ENCODE results near the gene NKX2-4.
A peak's percentile ranks its signal among the peaks of the same experiment; 100 is the strongest.
"Not testable (repeated sequence)": the region's sequence is repeated elsewhere in the genome, so short reads cannot be mapped to it uniquely, and the experiment has no call there.

The NKX2-4 gene

GRCh38 chr20:21397341-21398108 lies at the start of gene NKX2-4:
TSS of gene NKX2-4 (minus strand) at chr20:21397526. CDS start at chr20:21397399, 127 bp downstream.
- DNase-seq (ENCODE audit: low spot score) = no peak

- no peak for DNase-seq (ENCODE audit: low spot score)
Observed at GRCh38 chr20:21437816-21438215, 40.5 kb upstream of the NKX2-4 start.

GRCh38 chr20:21437248-21437647 lies 39.9 kb upstream of the NKX2-4 start:
- DNase-seq (ENCODE audit: low spot score) = no peak

GRCh38 chr20:21436205-21436604 lies 38.9 kb upstream of the NKX2-4 start:
- DNase-seq (ENCODE audit: low spot score) = no peak

- no peak for DNase-seq (ENCODE audit: low spot score)
Observed at GRCh38 chr20:21435576-21435975, 38.2 kb upstream of the NKX2-4 start.

- no peak for DNase-seq (ENCODE audit: low spot score)
Observed at GRCh38 chr20:21433329-21433890, 36.1 kb upstream of the NKX2-4 start.

- no peak for DNase-seq (ENCODE audit: low spot score)
Observed at GRCh38 chr20:21432911-21433310, 35.6 kb upstream of the NKX2-4 start.

GRCh38 chr20:21430020-21430419 lies 32.7 kb upstream of the NKX2-4 start:
- no peak for DNase-seq (ENCODE audit: low spot score)

- DNase-seq (ENCODE audit: low spot score) = no peak
Observed at GRCh38 chr20:21424846-21425245, 27.5 kb upstream of the NKX2-4 start.

GRCh38 chr20:21423712-21424111 lies 26.4 kb upstream of the NKX2-4 start:
- not testable (repeated sequence) for DNase-seq (ENCODE audit: low spot score)

GRCh38 chr20:21421601-21422236 lies 24.4 kb upstream of the NKX2-4 start:
- no peak for DNase-seq (ENCODE audit: low spot score)

- not testable (repeated sequence) for DNase-seq (ENCODE audit: low spot score)
Observed at GRCh38 chr20:21419147-21419546, 21.8 kb upstream of the NKX2-4 start.

GRCh38 chr20:21413996-21414395 lies 16.7 kb upstream of the NKX2-4 start:
- not testable (repeated sequence) for DNase-seq (ENCODE audit: low spot score)

GRCh38 chr20:21411725-21412124 lies 14.4 kb upstream of the NKX2-4 start:
- no peak for DNase-seq (ENCODE audit: low spot score)

- DNase-seq (ENCODE audit: low spot score) = no peak
Observed at GRCh38 chr20:21399005-21399475, 1.7 kb upstream of the NKX2-4 start.

GRCh38 chr20:21398109-21399004 lies 1.0 kb upstream of the NKX2-4 start:
- DNase-seq (ENCODE audit: low spot score) = no peak

- DNase-seq (ENCODE audit: low spot score) = no peak
Observed at GRCh38 chr20:21396599-21397340, 556 bp downstream of the NKX2-4 start.

- DNase-seq (ENCODE audit: low spot score) = peak; percentile 38
Observed at GRCh38 chr20:21395666-21396598, 1.4 kb downstream of the NKX2-4 start.

- no peak for DNase-seq (ENCODE audit: low spot score)
Observed at GRCh38 chr20:21395051-21395665, 2.2 kb downstream of the NKX2-4 start.

GRCh38 chr20:21394551-21394950 lies 2.8 kb downstream of the NKX2-4 start:
- DNase-seq (ENCODE audit: low spot score) = no peak

Data from activated CD4-positive, alpha-beta T cell treated with anti-CD3 and anti-CD28 coated beads, Interleukin-2, Interleukin-4, amounts not matched to agents 100 ng/mL and 50 ng/mL, durations not matched to agents 16 hours and 8 hours (primary cell).